Measurements from ENCODE around the gene PHLPP1.

The PHLPP1 gene

GRCh38 chr18:63003899-63004298 is 288.6 kb downstream of the PHLPP1 start:
- DNase-seq (ENCODE audit: low spot score): no peak

- no peak for DNase-seq (ENCODE audit: low spot score)
Observed at GRCh38 chr18:63004466-63005089, 289.2 kb downstream of the PHLPP1 start.

- no peak for DNase-seq (ENCODE audit: low spot score)
Observed at GRCh38 chr18:63005306-63005705, 290.0 kb downstream of the PHLPP1 start.

GRCh38 chr18:63007231-63007630 is 291.9 kb downstream of the PHLPP1 start:
- DNase-seq (ENCODE audit: low spot score): no peak

- peak; percentile 80 for DNase-seq (ENCODE audit: low spot score)
Observed at GRCh38 chr18:63016270-63016669, 300.9 kb downstream of the PHLPP1 start.

- DNase-seq (ENCODE audit: low spot score): no peak
Observed at GRCh38 chr18:63017076-63017475, 301.7 kb downstream of the PHLPP1 start.

- DNase-seq (ENCODE audit: low spot score): no peak
Observed at GRCh38 chr18:63017977-63018376, 302.6 kb downstream of the PHLPP1 start.

GRCh38 chr18:63022429-63023022 is 307.2 kb downstream of the PHLPP1 start:
- no peak for DNase-seq (ENCODE audit: low spot score)

GRCh38 chr18:63025251-63026090 is 310.1 kb downstream of the PHLPP1 start:
- peak; percentile 16 for DNase-seq (ENCODE audit: low spot score)

- DNase-seq (ENCODE audit: low spot score): no peak
Observed at GRCh38 chr18:63028380-63028779, 313.0 kb downstream of the PHLPP1 start.
